AG04449 (cell line): ENCODE results near the gene HOXA6.

Source experiments
- CTCF ChIA-PET: fragments of 350-600 bp; formaldehyde crosslinking; extraction: SDS; loops from one replicate; lab custom pipeline; 2021; ENCODE audit warnings: antibody characterized with exemption; lab: Yijun Ruan, JAX
- POLR2A ChIA-PET: fragments of 400-600, 350-600 bp; formaldehyde crosslinking; extraction: SDS; loops from one replicate; lab custom pipeline; 2020; ENCODE audit warnings: antibody characterized with exemption, inconsistent platforms; lab: Yijun Ruan, JAX
- DNase-seq: peaks from one replicate; pipeline ENCODE4 v3.0.0-alpha.2; 2010; ENCODE audit warnings: low read depth, low spot score
- H3K4me3 ChIP-seq: 2 replicates; pipeline ENCODE4 v1.5.1; 2011; ENCODE audit warnings: low read depth, mild to moderate bottlenecking, control low read depth, low read length
- CTCF ChIP-seq: IDR thresholded peaks from one replicate; pipeline ENCODE4 v1.5.1; 2011; ENCODE audit warnings: mild to moderate bottlenecking, moderate library complexity, low read length, control low read depth, inconsistent platforms; ENCODE audit not compliant: insufficient read depth; ENCODE audit errors: missing control alignments

HOXA6 gene

DNA sequence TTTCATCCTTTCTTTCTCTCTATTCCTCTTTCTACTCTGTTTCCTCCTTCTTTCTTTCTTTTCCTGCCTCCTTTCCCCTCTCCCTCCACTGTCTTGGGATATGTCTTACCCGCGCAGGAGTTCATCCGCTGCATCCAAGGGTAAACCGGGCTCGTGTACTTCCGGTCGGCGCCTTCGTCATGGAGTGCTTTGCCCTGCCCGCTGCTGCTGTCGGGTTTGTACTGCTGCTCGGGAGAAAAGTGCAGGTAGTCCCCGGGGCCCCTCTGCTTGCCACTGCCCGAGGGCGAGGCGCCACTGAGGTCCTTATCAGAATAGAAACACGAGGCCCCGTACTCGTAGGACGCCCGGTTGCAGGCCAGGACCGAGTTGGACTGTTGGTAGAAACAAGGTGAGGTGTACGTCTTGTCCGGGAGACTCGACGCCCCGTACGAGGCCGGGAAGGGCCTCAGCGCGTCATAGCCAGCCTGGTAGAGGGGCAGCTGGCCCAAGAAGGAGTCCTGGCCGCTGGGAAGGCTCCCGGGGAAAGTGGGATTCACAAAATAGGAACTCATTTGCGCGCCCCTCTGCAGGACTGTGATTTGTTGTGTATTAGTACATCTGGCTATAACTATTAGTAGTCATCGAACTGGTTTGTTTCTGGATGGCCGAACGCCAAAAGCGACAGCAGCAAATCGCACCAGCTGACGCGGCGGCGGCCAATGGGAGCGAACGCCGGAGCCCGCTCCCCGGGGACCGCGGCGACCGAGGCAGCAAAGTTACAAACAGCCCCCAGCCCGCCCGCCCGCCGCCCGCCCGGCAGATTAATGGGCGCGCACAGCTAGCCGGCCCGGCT lies at the start of gene HOXA6:
Gene HOXA6 (minus strand): TSS at position 576 of the 832 bp plus-strand sequence. CDS start 25 bp downstream, at position 551.
- no peak for DNase-seq
- ChIA-PET POLR2A (no interaction called here), CTCF (interaction anchor here (1.2 to 4.7 kb wide), 5 partner anchors 11 to 294 kb away, joined by 3 to 34 read pairs (median 22); partner anchors contain the start of gene HOXA7)
- no peak for TF ChIP-seq CTCF
- peak within 1 kb of the TSS; percentile 33 for H3K4me3 ChIP-seq

GRCh38 chr7:27196287-27196767 lies 48.8 kb upstream of the HOXA6 start:
- peak; percentile 72 for TF ChIP-seq CTCF
- CTCF ChIA-PET: interaction anchor here (0.6 to 4.9 kb wide), 60 partner anchors 8 to 1906 kb away, joined by 3 to 67 read pairs (median 5); partner anchors contain the start of genes HIBADH, HOXA10, HOXA11 and TAX1BP1
- POLR2A ChIA-PET: interaction anchor here (0.6 kb wide), 1 partner anchor 656 kb away, joined by 4 read pairs; no protein-coding TSS in a partner anchor
- DNase-seq: no peak
- no peak overlapping the region for H3K4me3 ChIP-seq

DNA sequence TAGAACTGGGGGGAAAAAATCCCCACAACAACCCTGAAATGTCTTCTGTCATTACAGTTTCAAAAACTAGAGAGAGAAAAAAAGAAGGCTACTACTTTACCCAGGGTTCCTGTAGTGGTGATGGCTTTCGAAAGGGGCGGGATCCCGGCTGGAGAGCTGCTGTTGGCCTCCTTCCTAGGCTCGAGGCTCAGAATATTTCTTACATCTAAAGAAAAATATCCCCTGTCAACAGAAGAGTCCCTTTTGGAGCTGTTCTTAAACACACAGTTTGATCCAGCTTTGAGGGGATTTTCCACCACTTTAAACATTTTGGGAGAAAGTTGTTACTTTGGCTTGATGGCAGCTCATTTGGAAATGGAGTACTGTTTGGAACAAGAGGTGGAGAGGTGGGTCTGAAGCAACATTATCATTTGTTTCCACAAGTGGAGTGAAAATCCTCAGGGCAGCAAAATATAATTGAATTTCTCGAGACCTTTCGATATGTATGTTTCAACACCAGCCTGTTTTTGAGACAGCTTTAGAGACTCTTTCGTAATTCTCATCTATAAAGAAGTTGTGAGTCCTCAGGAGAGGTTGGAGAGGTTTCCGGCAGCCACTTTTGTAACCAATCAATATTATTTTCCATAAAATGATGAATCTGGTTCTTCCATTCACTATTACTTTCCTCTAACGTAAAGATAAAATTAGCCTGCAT lies 47.3 kb upstream of the HOXA6 start:
- POLR2A ChIA-PET: no interaction called here
- no peak overlapping the region for H3K4me3 ChIP-seq
- no peak for DNase-seq
- no peak for TF ChIP-seq CTCF
- CTCF ChIA-PET: interaction anchor here (0.8 to 4.9 kb wide), 38 partner anchors 9 to 1907 kb away, joined by 3 to 67 read pairs (median 5); partner anchors contain the start of genes HIBADH and HOXA11

DNA sequence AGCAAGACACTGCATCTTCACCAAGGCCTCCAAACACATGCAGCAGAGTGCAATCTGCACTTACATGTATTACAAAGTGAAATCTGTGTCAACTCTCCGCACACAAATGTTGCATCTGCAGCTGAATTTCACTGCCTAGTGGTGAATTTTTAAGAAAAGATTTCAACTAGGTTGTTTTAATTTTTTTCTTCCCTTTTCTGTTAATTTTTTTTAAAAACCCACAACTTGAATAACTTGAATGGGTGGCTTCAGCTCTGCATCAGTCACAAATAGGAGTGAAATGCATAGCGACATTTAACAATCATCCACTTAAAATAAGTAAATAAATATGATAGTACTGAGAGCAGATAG lies 46.4 kb upstream of the HOXA6 start:
- no peak for TF ChIP-seq CTCF
- ChIA-PET POLR2A (no interaction called here), CTCF (interaction anchor here (0.7 to 4.9 kb wide), 11 partner anchors 8 to 902 kb away, joined by 3 to 67 read pairs (median 25); partner anchors contain the start of gene HOXA11)
- H3K4me3 ChIP-seq: no peak overlapping the region
- no peak for DNase-seq

DNA sequence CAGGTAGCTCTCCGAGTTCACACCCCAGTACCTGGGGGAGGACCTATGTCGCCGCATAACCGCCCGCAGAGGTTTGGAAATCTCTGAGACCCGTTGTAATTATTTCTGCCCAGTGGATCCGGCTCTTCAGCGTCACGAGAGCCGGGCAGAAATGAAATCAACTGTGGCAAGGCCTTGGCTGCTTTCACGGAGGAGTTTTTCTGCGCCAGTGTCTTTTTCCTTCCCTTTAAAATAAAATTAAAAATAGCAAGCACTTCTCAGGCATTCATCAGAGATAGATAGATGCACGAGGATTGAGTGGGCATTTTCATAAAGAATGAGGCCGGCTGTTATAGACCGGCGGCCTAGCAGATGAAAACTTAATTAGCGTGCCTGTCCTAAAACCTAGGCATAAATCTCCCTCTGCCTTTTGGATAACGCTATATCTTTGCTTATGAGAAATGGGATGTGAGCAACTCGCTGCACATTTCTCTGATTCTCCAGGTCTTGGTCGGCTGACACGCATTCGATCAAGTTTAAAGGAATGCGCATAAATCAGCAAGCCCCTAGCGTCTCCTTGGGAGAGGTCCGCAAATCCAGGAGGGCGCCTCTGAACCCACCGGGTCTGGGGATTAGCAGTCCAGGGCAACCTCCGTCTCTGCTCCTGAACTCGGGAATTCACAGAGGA lies 45.9 kb upstream of the HOXA6 start:
- no peak for TF ChIP-seq CTCF
- CTCF ChIA-PET: interaction anchor here (0.7 to 4.9 kb wide), 8 partner anchors 8 to 903 kb away, joined by 3 to 67 read pairs (median 6); partner anchors contain the start of gene HOXA11
- POLR2A ChIA-PET: no interaction called here
- no peak for DNase-seq
- H3K4me3 ChIP-seq: no peak overlapping the region
